ENCODE data around the gene MNX1.

Gene MNX1

DNA sequence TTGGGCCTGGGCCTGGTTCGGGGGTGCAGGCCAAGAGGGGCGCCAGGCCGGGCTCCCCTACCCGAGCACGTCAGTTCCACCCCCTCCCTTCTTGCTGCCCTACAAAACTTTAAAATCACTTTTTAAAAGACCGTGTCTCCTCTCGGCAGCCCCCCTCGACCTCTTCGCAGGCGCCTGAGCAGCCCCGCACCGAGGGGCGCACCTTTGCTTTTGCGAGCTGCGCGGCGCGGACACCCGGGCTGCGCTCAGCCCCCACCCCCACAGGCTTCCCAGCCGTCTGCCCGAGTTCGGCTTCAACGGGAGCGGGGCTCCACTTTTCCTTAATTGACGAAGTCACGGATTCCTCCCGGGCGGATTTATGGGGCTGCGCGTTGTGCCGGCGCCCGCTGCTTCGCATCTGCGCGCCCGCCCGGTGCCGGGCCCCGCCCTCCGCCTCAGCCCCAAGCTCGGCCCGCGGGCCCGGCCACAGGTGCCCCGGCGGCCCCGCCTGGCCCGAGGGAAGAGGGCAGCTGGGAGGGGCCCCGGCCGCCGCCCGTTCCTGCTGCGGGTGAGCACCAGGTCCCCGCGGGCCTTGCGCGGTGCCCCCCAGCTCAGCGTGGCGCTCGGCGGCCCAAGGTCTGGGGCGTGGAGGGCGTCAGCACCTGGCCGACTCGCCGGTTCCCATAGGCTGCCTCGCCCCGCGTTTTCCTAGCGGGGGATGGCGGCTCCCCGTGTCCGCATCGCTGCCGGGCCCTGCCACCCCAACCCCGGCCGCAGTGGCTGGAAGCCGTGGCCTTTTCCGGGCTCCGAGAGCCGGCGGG, 10.8 kb upstream of the MNX1 start:
- TF ChIP-seq FOXA1 (IDR thresholded peaks at IDR 0.05) (no peak), NFRKB (IDR thresholded peaks at IDR 0.05) (no peak), SUZ12 (IDR thresholded peaks at IDR 0.05) (no peak), BHLHE40 (IDR thresholded peaks at IDR 0.05; ENCODE audit: borderline replicate concordance) (no peak), TARDBP (IDR thresholded peaks at IDR 0.05) (no peak), ZNF384 (IDR thresholded peaks at IDR 0.05) (no peak), SP1 (IDR thresholded peaks at IDR 0.05) (no peak), FOXM1 (IDR thresholded peaks at IDR 0.05; ENCODE audit: borderline replicate concordance) (no peak), ARNT (IDR thresholded peaks at IDR 0.05) (no peak), FOXK2 (IDR thresholded peaks at IDR 0.05) (no peak), ELF4 (IDR thresholded peaks at IDR 0.05) (no peak), CTBP1 (IDR thresholded peaks at IDR 0.05; ENCODE audit: borderline replicate concordance) (no peak), LEF1 (IDR thresholded peaks at IDR 0.05; ENCODE audit: borderline replicate concordance) (no peak), L3MBTL2 (conservative IDR thresholded peaks at IDR 0.05) (no peak), HDGF (IDR thresholded peaks at IDR 0.05; ENCODE audit: borderline replicate concordance) (no peak)
- TF ChIP-seq, protein P1, sequence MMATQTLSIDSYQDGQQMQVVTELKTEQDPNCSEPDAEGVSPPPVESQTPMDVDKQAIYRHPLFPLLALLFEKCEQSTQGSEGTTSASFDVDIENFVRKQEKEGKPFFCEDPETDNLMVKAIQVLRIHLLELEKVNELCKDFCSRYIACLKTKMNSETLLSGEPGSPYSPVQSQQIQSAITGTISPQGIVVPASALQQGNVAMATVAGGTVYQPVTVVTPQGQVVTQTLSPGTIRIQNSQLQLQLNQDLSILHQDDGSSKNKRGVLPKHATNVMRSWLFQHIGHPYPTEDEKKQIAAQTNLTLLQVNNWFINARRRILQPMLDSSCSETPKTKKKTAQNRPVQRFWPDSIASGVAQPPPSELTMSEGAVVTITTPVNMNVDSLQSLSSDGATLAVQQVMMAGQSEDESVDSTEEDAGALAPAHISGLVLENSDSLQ (IDR thresholded peaks at IDR 0.05), result no peak
- POLR2A ChIA-PET, result interaction anchor here (1.3 kb wide), 1 partner anchor 20 kb away, joined by 4 read pairs; no protein-coding TSS in a partner anchor
- CTCF ChIA-PET, result no interaction called here
- no peak for DNase-seq (ENCODE audit: extremely low spot score)

DNA sequence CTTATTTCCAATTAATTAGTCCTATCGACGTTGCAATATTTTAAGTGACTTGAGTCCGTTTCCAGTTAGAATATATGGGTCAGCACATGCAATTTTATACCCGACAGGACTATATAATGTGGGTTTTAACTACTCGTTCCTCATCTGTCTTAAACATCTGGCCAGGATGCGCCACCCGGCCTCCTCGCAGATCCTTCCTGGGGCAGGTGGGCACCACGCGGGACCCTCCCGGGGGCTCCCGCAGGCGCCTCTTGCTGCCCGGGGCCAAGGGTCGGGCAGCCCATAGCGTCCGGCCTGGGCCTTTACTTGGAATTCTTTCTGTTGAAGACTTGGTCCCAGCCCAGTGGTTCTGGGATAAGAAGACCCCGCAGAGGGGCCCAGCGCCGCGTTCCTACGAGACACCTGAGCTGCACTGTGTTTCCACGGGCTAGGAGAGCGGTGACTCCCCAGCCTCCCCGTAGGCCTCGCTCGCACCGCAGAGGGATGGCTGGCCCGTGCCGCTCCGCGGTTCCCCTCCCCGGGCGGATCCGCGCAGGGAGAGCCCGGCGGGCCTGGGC, 10.1 kb upstream of the MNX1 start:
- ChIA-PET POLR2A (interaction anchor here (2.1 kb wide), 1 partner anchor 10 kb away, joined by 7 read pairs; the partner anchor contains the start of gene MNX1), CTCF (no interaction called here)
- DNase-seq (ENCODE audit: extremely low spot score), result no peak
- TF ChIP-seq FOXA1 (IDR thresholded peaks at IDR 0.05) (no peak), ZNF384 (IDR thresholded peaks at IDR 0.05) (no peak), SP1 (IDR thresholded peaks at IDR 0.05) (no peak), LEF1 (IDR thresholded peaks at IDR 0.05; ENCODE audit: borderline replicate concordance) (no peak), ELF4 (IDR thresholded peaks at IDR 0.05) (no peak)

DNA sequence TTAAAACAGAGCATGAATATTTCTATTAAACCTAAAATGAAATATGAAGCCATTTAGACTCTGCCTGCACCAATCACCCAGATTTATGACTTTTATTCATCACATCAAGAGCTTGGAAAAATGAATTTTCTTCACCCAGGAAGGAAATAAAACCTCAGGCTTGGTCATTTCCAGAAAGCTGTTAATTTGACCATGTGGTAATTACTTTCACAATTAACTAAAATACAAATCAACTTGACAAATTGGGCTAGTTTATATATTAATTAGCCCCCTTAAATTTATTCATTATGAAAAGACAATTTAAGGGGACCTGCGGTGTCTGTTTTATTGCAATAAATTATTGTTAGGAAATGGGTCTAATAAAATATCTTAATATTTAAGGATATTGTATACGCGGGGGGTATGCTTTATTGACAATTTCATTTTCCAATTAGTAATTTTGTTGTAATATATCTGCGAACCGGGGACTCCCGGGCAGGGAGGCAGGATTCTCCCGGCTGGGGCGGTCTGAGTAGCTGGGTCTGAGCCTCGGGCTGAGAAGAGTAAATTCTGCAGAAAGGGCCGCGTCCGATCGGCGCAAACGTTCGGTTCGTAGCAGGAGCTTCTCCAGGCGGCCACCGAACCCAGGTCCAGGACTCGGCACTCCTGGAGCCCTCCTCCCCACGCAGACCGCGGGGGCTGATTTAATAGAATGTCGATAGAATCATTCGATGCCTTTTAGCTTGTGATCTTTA, 9.4 kb upstream of the MNX1 start:
- ChIA-PET POLR2A (interaction anchor here (1.1 to 2.1 kb wide), 3 partner anchors 8 to 24 kb away, joined by 3 to 7 read pairs (median 5); partner anchors contain the start of gene MNX1), CTCF (no interaction called here)
- DNase-seq (ENCODE audit: extremely low spot score), result no peak
- TF ChIP-seq BHLHE40 (IDR thresholded peaks at IDR 0.05; ENCODE audit: borderline replicate concordance) (no peak), FOXK2 (IDR thresholded peaks at IDR 0.05) (no peak), SP1 (IDR thresholded peaks at IDR 0.05) (no peak), CTBP1 (IDR thresholded peaks at IDR 0.05; ENCODE audit: borderline replicate concordance) (no peak), LEF1 (IDR thresholded peaks at IDR 0.05; ENCODE audit: borderline replicate concordance) (no peak), ARNT (IDR thresholded peaks at IDR 0.05) (no peak), SUZ12 (IDR thresholded peaks at IDR 0.05) (no peak), ZNF384 (IDR thresholded peaks at IDR 0.05) (no peak), TARDBP (IDR thresholded peaks at IDR 0.05) (no peak), HDGF (IDR thresholded peaks at IDR 0.05; ENCODE audit: borderline replicate concordance) (no peak), L3MBTL2 (conservative IDR thresholded peaks at IDR 0.05) (no peak)
- TF ChIP-seq, protein P1 (IDR thresholded peaks at IDR 0.05), result no peak

DNA sequence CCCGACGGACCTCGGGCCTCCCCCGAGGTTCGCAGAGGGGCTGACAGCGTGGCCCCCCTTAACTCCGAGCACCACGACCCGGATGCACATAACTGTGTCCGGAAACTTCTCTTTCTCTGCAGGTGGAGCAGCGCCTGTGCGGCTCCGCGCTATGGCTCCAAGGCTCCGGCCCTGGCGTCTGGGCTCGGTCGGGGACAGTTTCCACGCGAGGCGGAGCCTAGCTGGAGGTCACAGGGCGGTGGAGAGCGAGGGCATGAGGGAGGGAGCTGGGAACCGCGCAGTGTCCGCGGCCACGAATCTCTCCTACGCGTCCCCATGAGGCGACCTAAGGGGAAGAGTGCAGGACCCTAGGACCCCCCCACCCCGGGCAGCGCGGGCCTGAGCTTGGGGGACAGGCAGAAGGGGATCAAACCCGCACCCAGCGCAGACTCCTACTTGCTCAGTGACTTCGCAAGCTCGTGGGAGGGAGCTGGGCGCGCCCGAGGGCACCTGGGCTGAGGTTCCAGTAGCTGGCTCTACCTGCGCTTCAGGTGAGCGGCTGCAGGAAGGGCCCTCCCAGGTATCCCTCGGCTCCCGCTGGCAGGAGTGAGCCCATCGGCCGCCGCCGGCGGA, 8.6 kb upstream of the MNX1 start:
- DNase-seq (ENCODE audit: extremely low spot score), result no peak
- POLR2A ChIA-PET, result interaction anchor here (1.1 to 2.1 kb wide), 3 partner anchors 9 to 25 kb away, joined by 3 to 7 read pairs (median 5); partner anchors contain the start of gene MNX1
- no peak for TF ChIP-seq ZNF384 (IDR thresholded peaks at IDR 0.05)
- no peak for TF ChIP-seq ARNT (IDR thresholded peaks at IDR 0.05)
- no peak for TF ChIP-seq CTBP1 (IDR thresholded peaks at IDR 0.05; ENCODE audit: borderline replicate concordance)
- TF ChIP-seq, protein P1 (IDR thresholded peaks at IDR 0.05), result no peak
- TF ChIP-seq ELF4 (IDR thresholded peaks at IDR 0.05), result no peak
- no peak for TF ChIP-seq SP1 (IDR thresholded peaks at IDR 0.05)
- TF ChIP-seq SUZ12 (IDR thresholded peaks at IDR 0.05), result no peak
- no peak for TF ChIP-seq HDGF (IDR thresholded peaks at IDR 0.05; ENCODE audit: borderline replicate concordance)
- TF ChIP-seq L3MBTL2 (conservative IDR thresholded peaks at IDR 0.05), result no peak
- TF ChIP-seq FOXA1 (IDR thresholded peaks at IDR 0.05), result no peak
- no peak for TF ChIP-seq BHLHE40 (IDR thresholded peaks at IDR 0.05; ENCODE audit: borderline replicate concordance)
- TF ChIP-seq FOXK2 (IDR thresholded peaks at IDR 0.05), result no peak
- no peak for TF ChIP-seq LEF1 (IDR thresholded peaks at IDR 0.05; ENCODE audit: borderline replicate concordance)
- TF ChIP-seq NFRKB (IDR thresholded peaks at IDR 0.05), result no peak
- TF ChIP-seq TARDBP (IDR thresholded peaks at IDR 0.05), result no peak
- no peak for TF ChIP-seq FOXM1 (IDR thresholded peaks at IDR 0.05; ENCODE audit: borderline replicate concordance)
- CTCF ChIA-PET, result interaction anchor here (0.9 kb wide), 1 partner anchor 9 kb away, joined by 3 read pairs; no protein-coding TSS in a partner anchor
